Stomach (tissue), 9 donors: ENCODE data around the gene THSD7A. TPM values are rescaled to one million over a fixed set of nuclear protein-coding genes. Genes with fewer than 3 reads are reported as not detected.

ENCODE experiments used
- DNase-seq, 2 donors: peaks; one replicate each; pipeline versions ENCODE4 v3.0.0 to v3.0.0-alpha.2; 2013 to 2019
- H3K27ac ChIP-seq, 5 donors: fragments of 200-600 bp in 4 of 5; sonication (generic) in 4 of 5; one replicate each; pipeline ENCODE4 v1.5.1; 2013 to 2019; ENCODE audit warnings: mild to moderate bottlenecking in 1 of 5, moderate library complexity in 1 of 5
- H3K27me3 ChIP-seq, 3 donors: fragments of 200-600 bp; sonication (generic); one replicate each; pipeline ENCODE4 v1.5.1; 2017 to 2019; ENCODE audit warnings: mixed run types in 1 of 3
- H3K36me3 ChIP-seq, 4 donors: fragments of 200-600 bp; sonication (generic); 1 replicate in 3 of 4; 2 replicates in 1 of 4; pipeline ENCODE4 v1.5.1; 2016 to 2019
- H3K4me1 ChIP-seq, 4 donors: fragments of 200-600 bp; sonication (generic); one replicate each; pipeline ENCODE4 v1.5.1; 2016 to 2019
- H3K4me3 ChIP-seq, 4 donors: fragments of 200-600 bp; sonication (generic) in 3 of 4; one replicate each; pipeline ENCODE4 v1.5.1; 2016 to 2019; ENCODE audit warnings: mild to moderate bottlenecking in 1 of 4
- H3K9me3 ChIP-seq, 4 donors: fragments of 200-600 bp; sonication (generic); one replicate each; pipeline ENCODE4 v1.5.1; 2016 to 2019
- CTCF ChIP-seq, 7 experiments: fragments of 450-650 bp in 4 of 7; fragments of 200-600 bp in 3 of 7; sonication (generic) in 3 of 7; IDR thresholded peaks; one replicate each; pipeline ENCODE4 v1.5.1; 2016 to 2019; ENCODE audit warnings: antibody characterized with exemption in 7 of 7, control low read depth in 2 of 7, mild to moderate bottlenecking in 1 of 7
- EP300 ChIP-seq: sonication (generic); formaldehyde crosslinking; IDR thresholded peaks from one replicate; pipeline ENCODE4 v1.6.1; 2017; ENCODE audit warnings: antibody characterized with exemption
- POLR2A ChIP-seq, 4 donors: fragments of 450-650 bp; IDR thresholded peaks; one replicate each; pipeline ENCODE4 v1.6.1; 2016; ENCODE audit warnings: antibody characterized with exemption in 4 of 4, control low read depth in 2 of 4, mild to moderate bottlenecking in 1 of 4, moderate library complexity in 1 of 4
- POLR2AphosphoS5 ChIP-seq, 3 donors: sonication (generic); formaldehyde crosslinking; IDR thresholded peaks; one replicate each; pipeline ENCODE4 v1.6.1; 2016; ENCODE audit warnings: antibody characterized with exemption in 3 of 3
- WGBS, 5 donors: extraction: QIAGEN DNeasy Blood & Tissue Kit in 3 of 5; methylation state at CpG; one replicate each; pipeline versions ENCODE4 v1.1.5 to v1.1.7; 2013 to 2018; 5-methylcytosine and 5-hydroxymethylcytosine counted together
- intact Hi-C: fragments of 100-400 bp; cut with DNase I; formaldehyde crosslinking; loops from one replicate; pipeline ENCODE4 v1.15.1; 2023; ENCODE audit warnings: low total_unique reads
- polyA plus RNA-seq, 3 donors: library from polyadenylated mRNA; stranded (reverse); fragments of 200-250 nt; gene quantifications; one replicate each; pipeline ENCODE4 v1.2.3, GENCODE V29; 2013
- total RNA-seq, 5 donors: library from RNA; depleted of rRNA; stranded (reverse); fragments of >200 nt; gene quantifications; one replicate each; pipeline versions ENCODE4 v1.1.0 to v1.2.3, GENCODE V29; 2014 to 2016
- donor health status: healthy with polysubstance abuse.
- donor health status: Bipolar disorder and iron deficiency.
- donor health status: healthy.

THSD7A gene
- total and polyA plus RNA-seq, 8 donors: 0.06 to 13.2 (median 0.46) TPM; not detected in 1

GRCh38 chr7:11329626-11330025 is 502.4 kb downstream of the THSD7A start:
- Histone ChIP-seq H3K27ac (no peak overlapping the region), H3K4me3 (no peak overlapping the region), H3K36me3 (no peaks in the 10 kb centered on the region), H3K4me1 (no peaks in the 10 kb centered on the region), H3K9me3 (no peaks in the 10 kb centered on the region), H3K27me3 (no peaks in the 10 kb centered on the region)
- TF ChIP-seq POLR2AphosphoS5 (IDR thresholded peaks at IDR 0.05) (no peak), CTCF (IDR thresholded peaks at IDR 0.05) (no peak)
- intact Hi-C loops: no loop called here
- no peak for DNase-seq
- 75 to 86% (median 81%) methylated on average over 3 of the region's 3 CpGs for WGBS, 5 donors

- WGBS, 5 donors: 19 to 36% (median 31%) methylated on average over 3 of the region's 3 CpGs
- H3K27ac ChIP-seq: no peak overlapping the region
- H3K27me3 ChIP-seq: no peaks in the 10 kb centered on the region
- H3K4me1 ChIP-seq: no peaks in the 10 kb centered on the region
- TF ChIP-seq POLR2A (IDR thresholded peaks at IDR 0.05) (no peak), EP300 (no peak), CTCF (IDR thresholded peaks at IDR 0.05) (no peak), POLR2AphosphoS5 (IDR thresholded peaks at IDR 0.05) (no peak)
- H3K9me3 ChIP-seq: no peaks in the 10 kb centered on the region
- intact Hi-C loops: no loop called here
- H3K4me3 ChIP-seq: no peak overlapping the region
- DNase-seq: no peak
- H3K36me3 ChIP-seq: no peaks in the 10 kb centered on the region
Observed at GRCh38 chr7:11328309-11328708, 503.7 kb downstream of the THSD7A start.

- no peak for DNase-seq
- 82 to 100% (median 94%) methylated on average over 1 of the region's 1 CpG for WGBS, 5 donors
- TF ChIP-seq CTCF (IDR thresholded peaks at IDR 0.05): no peak
- no peak for TF ChIP-seq POLR2AphosphoS5 (IDR thresholded peaks at IDR 0.05)
- no peak for TF ChIP-seq POLR2A (IDR thresholded peaks at IDR 0.05)
- no peak for TF ChIP-seq EP300
- Histone ChIP-seq H3K27me3 (no peaks in the 10 kb centered on the region), H3K36me3 (no peaks in the 10 kb centered on the region), H3K27ac (no peak overlapping the region), H3K4me1 (no peaks in the 10 kb centered on the region), H3K4me3 (no peak overlapping the region), H3K9me3 (no peaks in the 10 kb centered on the region)
- intact Hi-C loops: no loop called here
Observed at GRCh38 chr7:11327633-11328032, 504.4 kb downstream of the THSD7A start.
